Tibial nerve (tissue), 4 donors: ENCODE measurements around the gene CUX1.

Source experiments
- CTCF ChIP-seq, 5 experiments: fragments of 200-600 bp in 3 of 5; fragments of 450-650 bp in 2 of 5; sonication (generic) in 3 of 5; IDR thresholded peaks; one replicate each; pipeline ENCODE4 v1.5.1; 2016 to 2019; ENCODE audit warnings: antibody characterized with exemption in 5 of 5, mild to moderate bottlenecking in 3 of 5, moderate library complexity in 2 of 5
- EP300 ChIP-seq, 2 donors: sonication (generic); formaldehyde crosslinking; IDR thresholded peaks; one replicate each; pipeline ENCODE4 v1.6.1; 2017; ENCODE audit warnings: antibody characterized with exemption in 2 of 2, mild to moderate bottlenecking in 1 of 2
- POLR2A ChIP-seq, 2 donors: fragments of 450-650 bp; IDR thresholded peaks; one replicate each; pipeline ENCODE4 v1.6.1; 2017; ENCODE audit warnings: antibody characterized with exemption in 2 of 2, mild to moderate bottlenecking in 2 of 2, moderate library complexity in 2 of 2

GRCh38 chr7:101833799-101834198, 16.4 kb downstream of the CUX1 start:
- TF ChIP-seq CTCF (IDR thresholded peaks at IDR 0.05) (no peak), POLR2A (IDR thresholded peaks at IDR 0.05) (no peak), EP300 (IDR thresholded peaks at IDR 0.05) (no peak)
